ENCODE data around the gene DNM3. TPM values are rescaled to one million over a fixed set of nuclear protein-coding genes. Genes with fewer than 3 reads are reported as not detected.

Gene DNM3
- total and polyA plus RNA-seq, 4 donors = 2.1 to 16.3 (median 5.6) TPM

- H3K27ac ChIP-seq (ENCODE audit: low read depth in 1 of 2, low read length in 1 of 2) = peak overlapping the region in 1 of 2 donors; percentile 66
- H3K9ac ChIP-seq (ENCODE audit: insufficient read depth in 1 of 2, low read length in 2 of 2) = peak overlapping the region in 1 of 2 donors; percentile 40
- 50 to 66% methylated on average over 11 of the region's 11 CpGs for whole genome bisulfite sequencing, 2 donors
- peaks cover 0 to 5% (median 0%) of the 10 kb centered on the region in 4 donors for H3K9me3 ChIP-seq (ENCODE audit: control insufficient read depth in 4 of 4, insufficient read depth in 3 of 4, low read length in 3 of 4)
- peaks cover 0 to 18% (median 0%) of the 10 kb centered on the region in 5 donors for H3K4me1 ChIP-seq (ENCODE audit: control insufficient read depth in 5 of 5, insufficient read depth in 5 of 5, low read length in 5 of 5)
- H3K36me3 ChIP-seq (ENCODE audit: control insufficient read depth in 4 of 4, insufficient read depth in 4 of 4, low read length in 4 of 4) = no peaks in the 10 kb centered on the region
- no peak overlapping the region for H3K4me3 ChIP-seq
- DNase-seq (peak in 2 of 3 donors; percentile 76 to 80), ATAC-seq (ENCODE audit: insufficient read depth, low FRiP score) (no peak)
- no peak for TF ChIP-seq CTCF (IDR thresholded peaks at IDR 0.05; ENCODE audit: control extremely low read depth, extremely low read depth)
- H3K27me3 ChIP-seq (ENCODE audit: control insufficient read depth in 3 of 3, insufficient read depth in 3 of 3, low read length in 2 of 3) = no peaks in the 10 kb centered on the region
Observed at GRCh38 chr1:172343240-172344160, 502.2 kb downstream of the DNM3 start.

- Histone ChIP-seq H3K4me3 (no peak overlapping the region), H3K27ac (ENCODE audit: low read depth in 1 of 2, low read length in 1 of 2) (no peak overlapping the region), H3K4me1 (ENCODE audit: control insufficient read depth in 5 of 5, insufficient read depth in 5 of 5, low read length in 5 of 5) (peaks cover 0 to 18% (median 0%) of the 10 kb centered on the region in 5 donors), H3K9ac (ENCODE audit: insufficient read depth in 1 of 2, low read length in 2 of 2) (no peak overlapping the region), H3K36me3 (ENCODE audit: control insufficient read depth in 4 of 4, insufficient read depth in 4 of 4, low read length in 4 of 4) (no peaks in the 10 kb centered on the region), H3K27me3 (ENCODE audit: control insufficient read depth in 3 of 3, insufficient read depth in 3 of 3, low read length in 2 of 3) (no peaks in the 10 kb centered on the region), H3K9me3 (ENCODE audit: control insufficient read depth in 4 of 4, insufficient read depth in 3 of 4, low read length in 3 of 4) (peaks cover 0 to 5% (median 0%) of the 10 kb centered on the region in 4 donors)
- no peak for ATAC-seq (ENCODE audit: insufficient read depth, low FRiP score)
- WGBS, 2 donors = 89% methylated on average over 7 of the region's 7 CpGs
- TF ChIP-seq CTCF (IDR thresholded peaks at IDR 0.05; ENCODE audit: control extremely low read depth, extremely low read depth) = no peak
- no peak for DNase-seq
Observed at GRCh38 chr1:172344444-172344843, 503.1 kb downstream of the DNM3 start.

GRCh38 chr1:172345077-172345476 is 503.8 kb downstream of the DNM3 start:
- Histone ChIP-seq H3K27ac (ENCODE audit: low read depth in 1 of 2, low read length in 1 of 2) (no peak overlapping the region), H3K27me3 (ENCODE audit: control insufficient read depth in 3 of 3, insufficient read depth in 3 of 3, low read length in 2 of 3) (no peaks in the 10 kb centered on the region), H3K9ac (ENCODE audit: insufficient read depth in 1 of 2, low read length in 2 of 2) (no peak overlapping the region), H3K9me3 (ENCODE audit: control insufficient read depth in 4 of 4, insufficient read depth in 3 of 4, low read length in 3 of 4) (peaks cover 0 to 5% (median 0%) of the 10 kb centered on the region in 4 donors), H3K4me1 (ENCODE audit: control insufficient read depth in 5 of 5, insufficient read depth in 5 of 5, low read length in 5 of 5) (peaks cover 0 to 18% (median 0%) of the 10 kb centered on the region in 5 donors), H3K4me3 (no peak overlapping the region), H3K36me3 (ENCODE audit: control insufficient read depth in 4 of 4, insufficient read depth in 4 of 4, low read length in 4 of 4) (no peaks in the 10 kb centered on the region)
- WGBS, 2 donors = 81 to 89% methylated on average over 1 of the region's 1 CpG
- DNase-seq = no peak
- no peak for TF ChIP-seq CTCF (IDR thresholded peaks at IDR 0.05; ENCODE audit: control extremely low read depth, extremely low read depth)
- no peak for ATAC-seq (ENCODE audit: insufficient read depth, low FRiP score)

Data from lung (tissue), 12 donors.